Liver (tissue), 3 donors: ENCODE measurements around the gene LILRA5.
"Not testable (repeated sequence)": the region's sequence is repeated elsewhere in the genome, so short reads cannot be mapped to it uniquely, and the experiment has no call there.

Source experiments
- EGR1 ChIP-seq, 2 donors: IDR thresholded peaks; 2 replicates each; pipeline ENCODE4 v1.6.1; 2016 to 2018; ENCODE audit warnings: antibody characterized with exemption in 2 of 2, low read depth in 2 of 2
- GABPA ChIP-seq, 2 donors: IDR thresholded peaks in 1 of 2; conservative IDR thresholded peaks in 1 of 2; 2 replicates each; pipeline ENCODE4 v1.6.1; 2016; ENCODE audit warnings: antibody characterized with exemption in 2 of 2, mild to moderate bottlenecking in 1 of 2, moderate library complexity in 1 of 2
- JUND ChIP-seq, 2 donors: IDR thresholded peaks; 2 replicates each; pipeline ENCODE4 v1.6.1; 2016; ENCODE audit warnings: antibody characterized with exemption in 2 of 2
- SP1 ChIP-seq: IDR thresholded peaks from 2 replicates; pipeline ENCODE4 v1.6.1; 2018; ENCODE audit warnings: antibody characterized with exemption, mild to moderate bottlenecking
- TF ChIP-seq, protein P1 (sequence below): IDR thresholded peaks from 2 replicates; pipeline ENCODE4 v1.6.1; 2016; ENCODE audit warnings: antibody characterized with exemption
- TF ChIP-seq, protein P2 (sequence below): fragments of 150-350 bp; IDR thresholded peaks from 2 replicates; pipeline ENCODE4 v1.5.1; 2017; ENCODE audit warnings: improper control_type of control experiment, low read depth, low read length; ENCODE audit not compliant: missing input control
- TF ChIP-seq, protein P3 (sequence below): IDR thresholded peaks from 2 replicates; pipeline ENCODE4 v1.6.1; 2016; ENCODE audit warnings: antibody characterized with exemption, mild to moderate bottlenecking
- donor health status: healthy.
- donor health status: healthy.

DNA sequence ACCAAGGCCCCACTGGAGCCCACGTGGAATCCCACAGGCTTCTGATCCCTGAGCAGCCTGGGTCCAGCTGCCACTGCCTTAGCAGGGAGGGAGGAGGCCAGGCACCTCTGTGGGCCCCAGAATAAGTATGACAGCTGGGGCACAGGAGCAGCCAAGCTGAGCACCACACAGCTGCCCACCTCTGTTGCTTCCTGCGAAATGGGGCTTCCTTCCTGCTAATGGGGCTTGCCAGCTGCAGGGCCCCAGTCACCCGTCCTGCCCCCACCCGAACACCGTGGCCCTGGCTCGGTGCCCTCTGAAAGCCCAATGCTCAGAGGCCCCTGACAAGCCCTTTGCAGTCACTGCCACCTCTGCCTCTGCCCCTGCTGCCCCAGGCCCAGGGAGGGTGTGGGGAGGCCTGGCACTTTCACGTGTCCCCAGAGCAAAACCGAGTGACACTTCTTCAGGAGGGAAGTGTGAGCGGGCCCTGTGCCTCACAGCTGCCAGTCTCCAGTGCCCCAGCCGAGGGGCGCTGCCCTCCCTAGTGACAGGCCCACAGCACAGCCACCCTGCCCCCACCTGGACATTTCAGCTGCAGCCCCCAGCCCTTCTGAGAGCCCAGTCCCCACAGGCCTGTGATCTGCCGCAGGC lies 27.4 kb downstream of the LILRA5 start:
- not testable (repeated sequence) for TF ChIP-seq EGR1 (IDR thresholded peaks at IDR 0.05; ENCODE audit: low read depth in 2 of 2); GABPA (IDR thresholded peaks at IDR 0.05 in 1 of 2, conservative IDR thresholded peaks at IDR 0.05 in 1 of 2); SP1; JUND (IDR thresholded peaks at IDR 0.05)
- TF ChIP-seq, protein P1, sequence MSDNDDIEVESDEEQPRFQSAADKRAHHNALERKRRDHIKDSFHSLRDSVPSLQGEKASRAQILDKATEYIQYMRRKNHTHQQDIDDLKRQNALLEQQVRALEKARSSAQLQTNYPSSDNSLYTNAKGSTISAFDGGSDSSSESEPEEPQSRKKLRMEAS, result not testable (repeated sequence)
- TF ChIP-seq, protein P2, sequence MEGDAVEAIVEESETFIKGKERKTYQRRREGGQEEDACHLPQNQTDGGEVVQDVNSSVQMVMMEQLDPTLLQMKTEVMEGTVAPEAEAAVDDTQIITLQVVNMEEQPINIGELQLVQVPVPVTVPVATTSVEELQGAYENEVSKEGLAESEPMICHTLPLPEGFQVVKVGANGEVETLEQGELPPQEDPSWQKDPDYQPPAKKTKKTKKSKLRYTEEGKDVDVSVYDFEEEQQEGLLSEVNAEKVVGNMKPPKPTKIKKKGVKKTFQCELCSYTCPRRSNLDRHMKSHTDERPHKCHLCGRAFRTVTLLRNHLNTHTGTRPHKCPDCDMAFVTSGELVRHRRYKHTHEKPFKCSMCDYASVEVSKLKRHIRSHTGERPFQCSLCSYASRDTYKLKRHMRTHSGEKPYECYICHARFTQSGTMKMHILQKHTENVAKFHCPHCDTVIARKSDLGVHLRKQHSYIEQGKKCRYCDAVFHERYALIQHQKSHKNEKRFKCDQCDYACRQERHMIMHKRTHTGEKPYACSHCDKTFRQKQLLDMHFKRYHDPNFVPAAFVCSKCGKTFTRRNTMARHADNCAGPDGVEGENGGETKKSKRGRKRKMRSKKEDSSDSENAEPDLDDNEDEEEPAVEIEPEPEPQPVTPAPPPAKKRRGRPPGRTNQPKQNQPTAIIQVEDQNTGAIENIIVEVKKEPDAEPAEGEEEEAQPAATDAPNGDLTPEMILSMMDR, result not testable (repeated sequence)
- TF ChIP-seq, protein P3, sequence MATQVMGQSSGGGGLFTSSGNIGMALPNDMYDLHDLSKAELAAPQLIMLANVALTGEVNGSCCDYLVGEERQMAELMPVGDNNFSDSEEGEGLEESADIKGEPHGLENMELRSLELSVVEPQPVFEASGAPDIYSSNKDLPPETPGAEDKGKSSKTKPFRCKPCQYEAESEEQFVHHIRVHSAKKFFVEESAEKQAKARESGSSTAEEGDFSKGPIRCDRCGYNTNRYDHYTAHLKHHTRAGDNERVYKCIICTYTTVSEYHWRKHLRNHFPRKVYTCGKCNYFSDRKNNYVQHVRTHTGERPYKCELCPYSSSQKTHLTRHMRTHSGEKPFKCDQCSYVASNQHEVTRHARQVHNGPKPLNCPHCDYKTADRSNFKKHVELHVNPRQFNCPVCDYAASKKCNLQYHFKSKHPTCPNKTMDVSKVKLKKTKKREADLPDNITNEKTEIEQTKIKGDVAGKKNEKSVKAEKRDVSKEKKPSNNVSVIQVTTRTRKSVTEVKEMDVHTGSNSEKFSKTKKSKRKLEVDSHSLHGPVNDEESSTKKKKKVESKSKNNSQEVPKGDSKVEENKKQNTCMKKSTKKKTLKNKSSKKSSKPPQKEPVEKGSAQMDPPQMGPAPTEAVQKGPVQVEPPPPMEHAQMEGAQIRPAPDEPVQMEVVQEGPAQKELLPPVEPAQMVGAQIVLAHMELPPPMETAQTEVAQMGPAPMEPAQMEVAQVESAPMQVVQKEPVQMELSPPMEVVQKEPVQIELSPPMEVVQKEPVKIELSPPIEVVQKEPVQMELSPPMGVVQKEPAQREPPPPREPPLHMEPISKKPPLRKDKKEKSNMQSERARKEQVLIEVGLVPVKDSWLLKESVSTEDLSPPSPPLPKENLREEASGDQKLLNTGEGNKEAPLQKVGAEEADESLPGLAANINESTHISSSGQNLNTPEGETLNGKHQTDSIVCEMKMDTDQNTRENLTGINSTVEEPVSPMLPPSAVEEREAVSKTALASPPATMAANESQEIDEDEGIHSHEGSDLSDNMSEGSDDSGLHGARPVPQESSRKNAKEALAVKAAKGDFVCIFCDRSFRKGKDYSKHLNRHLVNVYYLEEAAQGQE, result not testable (repeated sequence)
